Astrocyte (in vitro differentiated cells and primary cell): ENCODE results near the gene DDX46. TPM values are rescaled to one million over a fixed set of nuclear protein-coding genes. Genes with fewer than 3 reads are reported as not detected.

ENCODE experiments used
- DNase-seq: peaks from one replicate; pipeline ENCODE4 v3.0.0-alpha.2; 2010; ENCODE audit warnings: low read depth
- FAIRE-seq: peaks from 2 replicates; lab custom pipeline; 2011; peaks lifted over from hg19 to GRCh38; lab: Jason Lieb, UNC
- H2AFZ ChIP-seq: 2 replicates; pipeline ENCODE4 v1.6.0; 2012; ENCODE audit warnings: low read depth, low read length, inconsistent platforms
- H3K27ac ChIP-seq: 2 replicates; pipeline ENCODE4 v1.5.1; 2011; ENCODE audit warnings: low read depth, low read length, inconsistent platforms
- H3K27me3 ChIP-seq: 2 replicates; pipeline ENCODE4 v1.6.0; 2011; ENCODE audit warnings: low read length, inconsistent platforms; ENCODE audit not compliant: insufficient read depth
- H3K36me3 ChIP-seq: 2 replicates; pipeline ENCODE4 v1.5.1; 2011; ENCODE audit warnings: low read length, inconsistent platforms; ENCODE audit not compliant: insufficient read depth
- H3K4me1 ChIP-seq: 2 replicates; pipeline ENCODE4 v1.5.1; 2011; ENCODE audit warnings: low read length, inconsistent platforms; ENCODE audit not compliant: insufficient read depth
- H3K4me2 ChIP-seq: 2 replicates; pipeline ENCODE4 v1.6.0; 2012; ENCODE audit warnings: low read length, inconsistent platforms
- H3K4me3 ChIP-seq: 2 replicates; pipeline ENCODE4 v1.5.1; 2011; ENCODE audit warnings: low read depth, mild to moderate bottlenecking, low read length, inconsistent platforms; ENCODE audit not compliant: insufficient read depth
- H3K79me2 ChIP-seq: 2 replicates; pipeline ENCODE4 v1.6.0; 2012; ENCODE audit warnings: mild to moderate bottlenecking, low read length, inconsistent platforms; ENCODE audit not compliant: insufficient read depth
- H3K9ac ChIP-seq: 2 replicates; pipeline ENCODE4 v1.6.0; 2012; ENCODE audit warnings: mild to moderate bottlenecking, low read length, inconsistent platforms
- H3K9me3 ChIP-seq: 2 replicates; pipeline ENCODE4 v1.5.1; 2012; ENCODE audit warnings: low read depth, mild to moderate bottlenecking, low read length, inconsistent platforms; ENCODE audit not compliant: insufficient read depth
- H4K20me1 ChIP-seq: 2 replicates; pipeline ENCODE4 v1.6.0; 2012; ENCODE audit warnings: low read length, inconsistent platforms; ENCODE audit not compliant: insufficient read depth
- H3K27ac Mint-ChIP-seq: one replicate; pipeline ENCODE4 v1.8.0; 2021; ENCODE audit warnings: mild to moderate bottlenecking, mixed read lengths; ENCODE audit not compliant: unreplicated experiment
- H3K27me3 Mint-ChIP-seq: one replicate; pipeline ENCODE4 v1.8.0; 2021; ENCODE audit warnings: low read depth, mixed read lengths; ENCODE audit not compliant: unreplicated experiment
- H3K36me3 Mint-ChIP-seq: one replicate; pipeline ENCODE4 v1.8.0; 2021; ENCODE audit warnings: low read depth, mixed read lengths; ENCODE audit not compliant: unreplicated experiment
- H3K4me1 Mint-ChIP-seq: one replicate; pipeline ENCODE4 v1.8.0; 2021; ENCODE audit warnings: low read depth, mixed read lengths; ENCODE audit not compliant: unreplicated experiment
- H3K4me3 Mint-ChIP-seq: one replicate; pipeline ENCODE4 v1.8.0; 2021; ENCODE audit warnings: mild to moderate bottlenecking, moderate library complexity, mixed read lengths; ENCODE audit not compliant: unreplicated experiment
- H3K9me3 Mint-ChIP-seq: one replicate; pipeline ENCODE4 v1.8.0; 2021; ENCODE audit warnings: mild to moderate bottlenecking, mixed read lengths; ENCODE audit not compliant: unreplicated experiment
- CTCF ChIP-seq: IDR thresholded peaks from 2 replicates; pipeline ENCODE4 v1.5.1; 2011; ENCODE audit warnings: low read depth, mild to moderate bottlenecking, inconsistent platforms, low read length, moderate library complexity; ENCODE audit not compliant: insufficient read depth
- EZH2 ChIP-seq: IDR thresholded peaks from 2 replicates; pipeline ENCODE4 v1.6.1; 2012; ENCODE audit warnings: mild to moderate bottlenecking, low read length, inconsistent platforms; ENCODE audit not compliant: insufficient read depth
- total RNA-seq: library from RNA; stranded (reverse); gene quantifications from 2 replicates; pipeline ENCODE4 v1.2.1, GENCODE V29; 2021

Gene DDX46
- total RNA-seq, 1 donor from 2014 or later: 43.6 TPM

DNA sequence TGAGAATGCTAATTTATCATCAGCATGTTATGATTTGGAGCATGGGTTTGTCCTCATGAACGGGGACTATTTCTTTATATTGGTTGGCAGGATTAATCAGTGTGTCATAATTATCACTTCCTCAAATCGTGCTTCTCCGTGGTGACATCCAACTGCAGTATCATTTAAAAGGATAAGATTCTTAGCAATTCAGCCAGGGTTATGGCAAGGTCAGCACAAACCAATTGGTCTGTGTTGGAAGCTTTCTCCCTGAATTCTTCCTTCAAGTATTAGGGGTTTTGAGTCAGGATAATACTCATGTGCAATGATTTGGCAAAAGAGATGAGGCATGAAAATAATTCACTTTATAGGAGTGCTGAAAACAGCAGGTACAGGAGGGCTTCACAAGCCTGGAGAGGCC lies 25.8 kb upstream of the DDX46 start:
- no peak for FAIRE-seq
- no peak overlapping the region for H3K27ac Mint-ChIP-seq
- H3K9me3 Mint-ChIP-seq: no peaks in the 10 kb centered on the region

GRCh38 chr5:134735243-134735642 lies 23.3 kb upstream of the DDX46 start:
- FAIRE-seq: no peak

More for the DNA sequence above, 25.8 kb upstream of the DDX46 start:
- Histone ChIP-seq H3K36me3 (no peaks in the 10 kb centered on the region), H3K79me2 (no peaks in the 10 kb centered on the region), H4K20me1 (no peaks in the 10 kb centered on the region), H3K4me3 (no peak overlapping the region), H3K9ac (no peak overlapping the region), H2AFZ (no peak overlapping the region), H3K27ac (no peak overlapping the region), H3K9me3 (no peaks in the 10 kb centered on the region), H3K27me3 (no peaks in the 10 kb centered on the region), H3K4me2 (no peak overlapping the region), H3K4me1 (peaks cover 4% of the 10 kb centered on the region)
- TF ChIP-seq CTCF (no peak), EZH2 (no peak)
- no peaks in the 10 kb centered on the region for H3K4me1 Mint-ChIP-seq
- H3K27me3 Mint-ChIP-seq: no peaks in the 10 kb centered on the region
- H3K36me3 Mint-ChIP-seq: no peaks in the 10 kb centered on the region
- no peak overlapping the region for H3K4me3 Mint-ChIP-seq
- DNase-seq: no peak

More at GRCh38 chr5:134735243-134735642, 23.3 kb upstream of the DDX46 start:
- no peak overlapping the region for H3K9ac ChIP-seq
- TF ChIP-seq CTCF (no peak), EZH2 (no peak)
- peaks cover 2% of the 10 kb centered on the region for H3K4me1 Mint-ChIP-seq
- no peaks in the 10 kb centered on the region for H3K9me3 ChIP-seq
- H3K27ac ChIP-seq: no peak overlapping the region
- H3K27ac Mint-ChIP-seq: no peak overlapping the region
- H3K4me2 ChIP-seq: no peak overlapping the region
- H4K20me1 ChIP-seq: peaks cover 11% of the 10 kb centered on the region
- no peaks in the 10 kb centered on the region for H3K27me3 ChIP-seq
- H3K79me2 ChIP-seq: peaks cover 19% of the 10 kb centered on the region
- H3K27me3 Mint-ChIP-seq: no peaks in the 10 kb centered on the region
- no peaks in the 10 kb centered on the region for H3K9me3 Mint-ChIP-seq
- no peak overlapping the region for H3K4me3 ChIP-seq
- H3K4me1 ChIP-seq: peaks cover 16% of the 10 kb centered on the region
- H2AFZ ChIP-seq: no peak overlapping the region
- H3K4me3 Mint-ChIP-seq: no peak overlapping the region
- H3K36me3 ChIP-seq: no peaks in the 10 kb centered on the region
- H3K36me3 Mint-ChIP-seq: no peaks in the 10 kb centered on the region
- DNase-seq: no peak
